Body of pancreas (tissue), 4 donors: ENCODE results near the gene SLC38A8.

Source experiments
- POLR2A ChIP-seq, 3 donors: fragments of 450-650 bp; IDR thresholded peaks; one replicate each; pipeline ENCODE4 v1.6.1; 2016; ENCODE audit warnings: antibody characterized with exemption in 3 of 3, mild to moderate bottlenecking in 2 of 3
- TF ChIP-seq, protein P1 (sequence below), 7 experiments: fragments of 450-650 bp in 4 of 7; fragments of 200-600 bp in 3 of 7; sonication (generic) in 3 of 7; IDR thresholded peaks; one replicate each; pipeline ENCODE4 v1.5.1; 2016 to 2019; ENCODE audit warnings: antibody characterized with exemption in 7 of 7

DNA sequence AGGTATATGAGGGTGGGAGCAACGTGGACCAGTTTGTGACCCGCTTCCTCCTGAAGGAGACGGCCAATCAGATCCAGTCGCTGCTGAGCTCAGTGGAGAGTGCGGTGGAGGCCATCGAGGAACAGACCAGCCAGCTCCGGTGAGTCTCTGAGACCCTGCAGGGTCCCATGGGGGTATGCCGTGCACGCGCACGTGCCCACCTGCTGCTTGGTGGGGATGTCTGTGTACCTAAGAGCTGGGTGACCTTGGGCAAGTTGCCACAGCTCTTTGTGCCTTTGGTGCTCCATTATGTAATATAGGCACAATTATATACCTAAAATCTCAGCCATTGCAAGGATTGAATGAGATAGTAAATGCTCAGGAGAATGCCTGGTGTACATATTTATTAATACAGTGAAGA is 52.1 kb downstream of the SLC38A8 start:
- TF ChIP-seq POLR2A (IDR thresholded peaks at IDR 0.05): no peak
- TF ChIP-seq, protein P1, sequence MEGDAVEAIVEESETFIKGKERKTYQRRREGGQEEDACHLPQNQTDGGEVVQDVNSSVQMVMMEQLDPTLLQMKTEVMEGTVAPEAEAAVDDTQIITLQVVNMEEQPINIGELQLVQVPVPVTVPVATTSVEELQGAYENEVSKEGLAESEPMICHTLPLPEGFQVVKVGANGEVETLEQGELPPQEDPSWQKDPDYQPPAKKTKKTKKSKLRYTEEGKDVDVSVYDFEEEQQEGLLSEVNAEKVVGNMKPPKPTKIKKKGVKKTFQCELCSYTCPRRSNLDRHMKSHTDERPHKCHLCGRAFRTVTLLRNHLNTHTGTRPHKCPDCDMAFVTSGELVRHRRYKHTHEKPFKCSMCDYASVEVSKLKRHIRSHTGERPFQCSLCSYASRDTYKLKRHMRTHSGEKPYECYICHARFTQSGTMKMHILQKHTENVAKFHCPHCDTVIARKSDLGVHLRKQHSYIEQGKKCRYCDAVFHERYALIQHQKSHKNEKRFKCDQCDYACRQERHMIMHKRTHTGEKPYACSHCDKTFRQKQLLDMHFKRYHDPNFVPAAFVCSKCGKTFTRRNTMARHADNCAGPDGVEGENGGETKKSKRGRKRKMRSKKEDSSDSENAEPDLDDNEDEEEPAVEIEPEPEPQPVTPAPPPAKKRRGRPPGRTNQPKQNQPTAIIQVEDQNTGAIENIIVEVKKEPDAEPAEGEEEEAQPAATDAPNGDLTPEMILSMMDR (IDR thresholded peaks at IDR 0.05): no peak
